Measurements from ENCODE around the gene GRWD1. TPM values are rescaled to one million over a fixed set of nuclear protein-coding genes. Genes with fewer than 3 reads are reported as not detected.

Gene GRWD1
- total RNA-seq, 2 donors from 2014 or later, result 11.9 TPM

DNA sequence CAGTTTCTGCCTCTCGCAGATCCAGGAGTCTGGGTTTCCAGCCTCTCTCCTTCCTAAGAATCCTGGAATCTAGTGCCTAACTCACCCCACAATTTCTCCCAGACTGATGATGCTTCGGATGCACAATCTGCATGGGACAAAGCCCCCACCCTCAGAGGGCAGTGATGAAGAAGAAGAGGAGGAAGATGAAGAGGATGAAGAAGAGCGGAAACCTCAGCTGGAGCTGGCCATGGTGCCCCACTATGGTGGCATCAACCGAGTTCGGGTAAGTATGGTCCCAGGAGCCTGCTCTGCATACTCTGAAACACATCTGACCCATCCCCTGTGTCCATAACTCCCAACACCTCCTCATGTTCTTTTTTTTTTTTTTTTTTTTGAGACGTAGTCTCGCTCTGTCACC, 796 bp downstream of the GRWD1 start:
- 83 to 94% methylated on average over 6 to 7 of the region's 7 CpGs for WGBS, 2 donors
- Histone ChIP-seq H3K4me3 (peak overlapping the region; percentile 33 to 89), H3K27me3 (no peaks in the 10 kb centered on the region), H3K9me3 (peaks cover 0 to 4% (median 0%) of the 10 kb centered on the region in 3 donors), H3K36me3 (replicated peaks in 1 of 2; ENCODE audit: insufficient read depth in 1 of 2, low read depth in 2 of 2) (peaks cover 5 to 16% of the 10 kb centered on the region in 2 donors), H3K27ac (peak overlapping the region in 3 of 4 donors; percentile 78 to 86 (median 81)), H3K4me1 (peaks cover 24% of the 10 kb centered on the region)
- TF ChIP-seq, protein P1, sequence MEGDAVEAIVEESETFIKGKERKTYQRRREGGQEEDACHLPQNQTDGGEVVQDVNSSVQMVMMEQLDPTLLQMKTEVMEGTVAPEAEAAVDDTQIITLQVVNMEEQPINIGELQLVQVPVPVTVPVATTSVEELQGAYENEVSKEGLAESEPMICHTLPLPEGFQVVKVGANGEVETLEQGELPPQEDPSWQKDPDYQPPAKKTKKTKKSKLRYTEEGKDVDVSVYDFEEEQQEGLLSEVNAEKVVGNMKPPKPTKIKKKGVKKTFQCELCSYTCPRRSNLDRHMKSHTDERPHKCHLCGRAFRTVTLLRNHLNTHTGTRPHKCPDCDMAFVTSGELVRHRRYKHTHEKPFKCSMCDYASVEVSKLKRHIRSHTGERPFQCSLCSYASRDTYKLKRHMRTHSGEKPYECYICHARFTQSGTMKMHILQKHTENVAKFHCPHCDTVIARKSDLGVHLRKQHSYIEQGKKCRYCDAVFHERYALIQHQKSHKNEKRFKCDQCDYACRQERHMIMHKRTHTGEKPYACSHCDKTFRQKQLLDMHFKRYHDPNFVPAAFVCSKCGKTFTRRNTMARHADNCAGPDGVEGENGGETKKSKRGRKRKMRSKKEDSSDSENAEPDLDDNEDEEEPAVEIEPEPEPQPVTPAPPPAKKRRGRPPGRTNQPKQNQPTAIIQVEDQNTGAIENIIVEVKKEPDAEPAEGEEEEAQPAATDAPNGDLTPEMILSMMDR (IDR thresholded peaks at IDR 0.05), result no peak
- no peak for TF ChIP-seq POLR2A (IDR thresholded peaks at IDR 0.05)
- intact Hi-C loops (cut with DNase I), result no loop called here
- DNase-seq, result no peak
- ATAC-seq, result no peak

DNA sequence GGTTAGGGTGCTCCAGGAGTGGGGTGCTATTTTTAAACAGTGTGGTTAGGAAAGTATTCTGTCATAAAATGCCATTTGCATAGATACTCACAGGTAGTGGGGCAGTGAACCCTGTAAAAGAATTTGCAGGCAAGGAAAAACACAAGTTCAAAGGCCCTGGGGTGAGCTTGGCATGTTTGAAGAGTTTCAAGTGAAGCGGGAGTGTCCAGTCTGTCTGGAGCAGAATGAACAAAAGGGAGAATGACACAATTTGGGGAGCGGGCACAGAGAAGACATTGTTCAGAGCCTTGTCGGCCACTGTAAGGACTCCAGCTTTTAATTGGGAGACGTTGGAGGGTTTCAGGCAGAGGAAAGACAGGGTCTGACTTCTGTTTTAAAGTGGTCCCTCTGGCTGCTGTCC, 2.8 kb downstream of the GRWD1 start:
- intact Hi-C loops (cut with DNase I), result no loop called here
- H3K4me3 ChIP-seq, result no peak overlapping the region
- TF ChIP-seq POLR2A (IDR thresholded peaks at IDR 0.05), result no peak
- TF ChIP-seq, protein P1 (IDR thresholded peaks at IDR 0.05), result no peak
- H3K27ac ChIP-seq, result no peak overlapping the region
- no peak for DNase-seq
- H3K9me3 ChIP-seq, result peaks cover 0 to 4% (median 0%) of the 10 kb centered on the region in 3 donors
- 87 to 98% methylated on average over 4 of the region's 4 CpGs for WGBS, 2 donors
- H3K36me3 ChIP-seq (replicated peaks in 1 of 2; ENCODE audit: insufficient read depth in 1 of 2, low read depth in 2 of 2), result peaks cover 9 to 27% of the 10 kb centered on the region in 2 donors
- H3K4me1 ChIP-seq, result peaks cover 24% of the 10 kb centered on the region
- no peaks in the 10 kb centered on the region for H3K27me3 ChIP-seq
- ATAC-seq, result no peak

DNA sequence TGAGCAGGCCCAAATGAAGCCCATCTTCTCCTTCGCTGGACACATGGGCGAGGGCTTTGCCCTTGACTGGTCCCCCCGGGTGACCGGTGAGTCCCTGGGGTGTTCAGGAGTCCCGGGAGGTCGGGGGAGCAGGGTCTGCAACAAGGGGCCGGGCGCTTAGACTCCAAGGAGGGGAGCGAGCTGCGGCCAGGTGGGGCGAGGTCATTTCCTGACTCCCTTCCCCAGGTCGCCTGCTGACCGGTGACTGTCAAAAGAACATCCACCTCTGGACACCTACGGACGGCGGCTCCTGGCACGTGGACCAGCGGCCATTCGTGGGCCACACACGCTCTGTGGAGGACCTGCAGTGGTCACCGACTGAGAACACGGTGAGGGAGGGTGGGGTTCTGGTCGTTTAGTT, 4.7 kb downstream of the GRWD1 start:
- peaks cover 16 to 29% of the 10 kb centered on the region in 2 donors for H3K36me3 ChIP-seq (replicated peaks in 1 of 2; ENCODE audit: insufficient read depth in 1 of 2, low read depth in 2 of 2)
- DNase-seq (no peak), ATAC-seq (no peak)
- peaks cover 0 to 2% (median 0%) of the 10 kb centered on the region in 3 donors for H3K9me3 ChIP-seq
- 91 to 92% methylated on average over 9 to 23 of the region's 23 CpGs for WGBS, 2 donors
- no peak for TF ChIP-seq POLR2A (IDR thresholded peaks at IDR 0.05)
- TF ChIP-seq, protein P1 (IDR thresholded peaks at IDR 0.05), result no peak
- H3K27ac ChIP-seq, result no peak overlapping the region
- H3K4me3 ChIP-seq, result no peak overlapping the region
- peaks cover 6% of the 10 kb centered on the region for H3K4me1 ChIP-seq
- no peaks in the 10 kb centered on the region for H3K27me3 ChIP-seq
- intact Hi-C loops (cut with DNase I), result no loop called here

DNA sequence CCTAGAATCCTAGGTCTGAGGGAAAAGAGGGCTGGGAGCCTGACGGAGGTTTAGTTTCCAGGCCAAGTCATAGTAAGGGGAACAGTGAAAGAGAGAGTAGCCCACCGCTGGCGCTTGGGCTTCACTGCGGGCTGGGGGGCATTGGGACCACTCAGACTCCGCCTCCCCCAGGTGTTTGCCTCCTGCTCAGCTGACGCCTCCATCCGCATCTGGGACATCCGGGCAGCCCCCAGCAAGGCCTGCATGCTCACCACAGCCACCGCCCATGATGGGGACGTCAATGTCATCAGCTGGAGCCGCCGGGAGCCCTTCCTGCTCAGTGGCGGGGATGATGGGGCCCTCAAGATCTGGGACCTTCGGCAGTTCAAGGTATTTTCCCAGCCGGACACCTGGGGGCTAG, 5.1 kb downstream of the GRWD1 start:
- H3K9me3 ChIP-seq, result no peaks in the 10 kb centered on the region
- DNase-seq (no peak), ATAC-seq (no peak)
- H3K27ac ChIP-seq, result no peak overlapping the region
- no peaks in the 10 kb centered on the region for H3K27me3 ChIP-seq
- intact Hi-C loops (cut with DNase I), result no loop called here
- no peak overlapping the region for H3K4me3 ChIP-seq
- 92 to 100% methylated on average over 6 to 15 of the region's 15 CpGs for WGBS, 2 donors
- no peak for TF ChIP-seq POLR2A (IDR thresholded peaks at IDR 0.05)
- TF ChIP-seq, protein P1 (IDR thresholded peaks at IDR 0.05), result no peak
- H3K36me3 ChIP-seq (replicated peaks in 1 of 2; ENCODE audit: insufficient read depth in 1 of 2, low read depth in 2 of 2), result peaks cover 16 to 29% of the 10 kb centered on the region in 2 donors
- H3K4me1 ChIP-seq, result peaks cover 6% of the 10 kb centered on the region

DNA sequence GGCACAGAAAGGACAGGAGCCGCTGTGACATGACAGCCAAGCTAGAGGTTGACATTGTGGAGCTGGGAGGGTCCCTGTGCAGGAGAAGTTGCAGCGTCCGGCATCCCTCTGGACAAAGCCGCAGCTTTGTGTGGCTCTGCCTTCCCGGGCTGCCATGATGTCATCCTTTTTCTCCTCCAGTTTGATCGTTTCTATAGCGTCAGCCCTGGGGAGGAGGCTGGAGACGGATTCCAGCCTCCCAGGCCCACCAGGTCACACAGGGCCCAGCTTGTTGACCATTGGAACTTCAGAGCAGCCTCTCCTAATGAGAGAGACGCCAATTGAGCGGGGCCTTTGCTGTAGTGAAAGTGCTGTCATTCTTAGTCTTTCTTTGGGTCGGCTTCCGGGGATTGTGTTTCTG, 5.8 kb downstream of the GRWD1 start:
- 90 to 97% methylated on average over 5 to 12 of the region's 12 CpGs for WGBS, 2 donors
- no peaks in the 10 kb centered on the region for H3K9me3 ChIP-seq
- intact Hi-C loops (cut with DNase I), result no loop called here
- H3K4me1 ChIP-seq, result peaks cover under 1% of the 10 kb centered on the region
- DNase-seq (no peak), ATAC-seq (no peak)
- no peak overlapping the region for H3K27ac ChIP-seq
- peaks cover 16 to 29% of the 10 kb centered on the region in 2 donors for H3K36me3 ChIP-seq (replicated peaks in 1 of 2; ENCODE audit: insufficient read depth in 1 of 2, low read depth in 2 of 2)
- no peaks in the 10 kb centered on the region for H3K27me3 ChIP-seq
- TF ChIP-seq, protein P1 (IDR thresholded peaks at IDR 0.05), result no peak
- TF ChIP-seq POLR2A (IDR thresholded peaks at IDR 0.05), result no peak
- no peak overlapping the region for H3K4me3 ChIP-seq
